ENCODE measurements around the gene TMEM62.

DNA sequence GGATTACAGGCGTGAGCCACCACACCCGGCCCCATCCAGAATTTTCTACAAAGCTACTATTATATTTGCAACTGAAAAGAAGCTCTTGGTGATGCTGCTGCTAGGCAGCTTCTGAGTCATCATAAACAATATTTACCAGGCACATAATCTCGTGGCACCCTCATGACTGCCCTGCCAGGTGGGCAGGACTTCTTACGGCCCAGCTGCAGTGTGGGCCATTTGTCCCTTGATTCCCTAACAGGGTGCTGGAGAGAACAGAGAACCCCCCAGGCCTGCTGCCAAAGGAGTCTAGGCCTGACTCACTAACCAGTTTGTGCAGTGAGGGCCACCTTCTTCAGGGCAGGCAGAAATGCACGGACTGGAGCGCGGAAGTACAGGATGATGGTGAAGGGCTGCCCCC lies 82.6 kb downstream of the TMEM62 start:
- TF ChIP-seq POLR2A (IDR thresholded peaks at IDR 0.05) = no peak
- TF ChIP-seq, protein P1, sequence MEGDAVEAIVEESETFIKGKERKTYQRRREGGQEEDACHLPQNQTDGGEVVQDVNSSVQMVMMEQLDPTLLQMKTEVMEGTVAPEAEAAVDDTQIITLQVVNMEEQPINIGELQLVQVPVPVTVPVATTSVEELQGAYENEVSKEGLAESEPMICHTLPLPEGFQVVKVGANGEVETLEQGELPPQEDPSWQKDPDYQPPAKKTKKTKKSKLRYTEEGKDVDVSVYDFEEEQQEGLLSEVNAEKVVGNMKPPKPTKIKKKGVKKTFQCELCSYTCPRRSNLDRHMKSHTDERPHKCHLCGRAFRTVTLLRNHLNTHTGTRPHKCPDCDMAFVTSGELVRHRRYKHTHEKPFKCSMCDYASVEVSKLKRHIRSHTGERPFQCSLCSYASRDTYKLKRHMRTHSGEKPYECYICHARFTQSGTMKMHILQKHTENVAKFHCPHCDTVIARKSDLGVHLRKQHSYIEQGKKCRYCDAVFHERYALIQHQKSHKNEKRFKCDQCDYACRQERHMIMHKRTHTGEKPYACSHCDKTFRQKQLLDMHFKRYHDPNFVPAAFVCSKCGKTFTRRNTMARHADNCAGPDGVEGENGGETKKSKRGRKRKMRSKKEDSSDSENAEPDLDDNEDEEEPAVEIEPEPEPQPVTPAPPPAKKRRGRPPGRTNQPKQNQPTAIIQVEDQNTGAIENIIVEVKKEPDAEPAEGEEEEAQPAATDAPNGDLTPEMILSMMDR (IDR thresholded peaks at IDR 0.05) = no peak
